ENCODE data around the gene CECR2. TPM values are rescaled to one million over a fixed set of nuclear protein-coding genes. Genes with fewer than 3 reads are reported as not detected.

Gene CECR2
- total and polyA plus RNA-seq, 2 of the 8 experiments (the other 6 are each of a cell fraction or from before 2014, with no cell fraction given) = 18.3 to 123 TPM

DNA sequence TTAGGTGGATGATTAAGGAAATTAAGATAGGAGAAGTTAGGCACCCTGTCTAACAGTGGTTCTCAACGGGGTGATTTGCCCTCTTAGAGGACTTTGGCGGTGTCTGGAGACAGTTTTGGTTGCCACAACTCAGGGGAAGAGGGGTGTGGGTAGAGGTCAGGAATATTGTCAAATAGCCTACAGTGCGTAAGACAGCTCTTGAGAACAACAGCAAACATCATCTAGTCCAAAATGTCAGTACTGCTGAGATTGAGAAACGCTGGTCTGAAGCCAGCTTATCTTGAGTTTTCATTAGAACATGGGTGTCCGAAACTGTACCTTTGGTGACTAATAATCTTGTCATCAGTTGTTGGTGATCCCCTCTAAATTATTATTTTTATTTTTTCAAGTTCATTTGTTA is 38.4 kb downstream of the CECR2 start:
- Histone ChIP-seq H2AFZ (ENCODE audit: low read length) (no peak overlapping the region), H3K4ac (replicated peaks; ENCODE audit: insufficient read length, low read depth, low read length) (no peak overlapping the region), H2BK20ac (ENCODE audit: low read length) (no peak overlapping the region), H3K23ac (ENCODE audit: insufficient read length) (no peak overlapping the region), H2BK5ac (ENCODE audit: low read depth, low read length) (no peak overlapping the region), H2BK120ac (replicated peaks; ENCODE audit: low read depth, low read length) (no peak overlapping the region), H3K4me1 (replicated peaks in 1 of 4; ENCODE audit: control insufficient read depth in 3 of 4, insufficient read depth in 4 of 4, low read length in 3 of 4) (peaks cover 6 to 12% (median 8%) of the 10 kb centered on the region in 4 experiments; a peak in 6 of 7 replicates), H3K23me2 (ENCODE audit: low read depth, low read length) (no peaks in the 10 kb centered on the region), H3K9ac (replicated peaks in 1 of 4; ENCODE audit: extremely low read depth in 1 of 4, low read depth in 3 of 4, low read length in 3 of 4) (no peak overlapping the region), H2AK5ac (ENCODE audit: low read depth, low read length) (no peak overlapping the region), H2BK12ac (ENCODE audit: low read depth, low read length) (no peak overlapping the region), H3K27ac (ENCODE audit: low read depth, low read length) (no peak overlapping the region), H3K14ac (ENCODE audit: insufficient read length) (no peak overlapping the region), H3K79me1 (ENCODE audit: low read depth, low read length) (peaks cover 3% of the 10 kb centered on the region; the same call in 1 of the 2 replicates), H4K8ac (ENCODE audit: extremely low read depth, insufficient read depth, low read length) (no peak overlapping the region), H3K79me2 (ENCODE audit: control insufficient read depth in 1 of 2, insufficient read depth in 2 of 2, low read length in 2 of 2) (peaks cover 47 to 97% of the 10 kb centered on the region in 2 experiments), H3K56ac (replicated peaks; ENCODE audit: insufficient read length, low read depth, low read length) (no peak overlapping the region), H3K36me3 (ENCODE audit: control insufficient read depth in 2 of 4, insufficient read depth in 4 of 4, low read length in 3 of 4) (no peaks in the 10 kb centered on the region), H4K5ac (ENCODE audit: insufficient read length, low read depth, low read length) (no peak overlapping the region), H3K27me3 (replicated peaks in 1 of 4; ENCODE audit: control insufficient read depth in 3 of 4, extremely low read depth in 1 of 4, insufficient read depth in 3 of 4, low read length in 3 of 4) (no peaks in the 10 kb centered on the region), H3K9me3 (ENCODE audit: insufficient read depth in 2 of 2, low read depth in 1 of 2, low read length in 1 of 2) (no peaks in the 10 kb centered on the region), H3K18ac (ENCODE audit: extremely low read depth, low read length) (no peak overlapping the region), H2BK15ac (ENCODE audit: low read length) (no peak overlapping the region), H4K20me1 (replicated peaks in 1 of 2; ENCODE audit: control insufficient read depth in 1 of 2, insufficient read depth in 2 of 2, low read length in 2 of 2) (peaks cover 21 to 29% of the 10 kb centered on the region in 2 experiments), H4K91ac (replicated peaks; ENCODE audit: insufficient read length, low read length) (no peak overlapping the region), H3K4me2 (ENCODE audit: insufficient read depth in 1 of 2, low read depth in 2 of 2, low read length in 2 of 2) (no peak overlapping the region), H3K4me3 (ENCODE audit: extremely low read depth in 1 of 4, insufficient read depth in 2 of 4, low read depth in 3 of 4, low read length in 4 of 4) (no peak overlapping the region)
- ChIA-PET CTCF (ENCODE audit: partially characterized antibody) (interaction anchor here (1.1 to 3.0 kb wide), 3 partner anchors 9 to 123 kb away, joined by 3 to 14 read pairs (median 4); no protein-coding TSS in a partner anchor), POLR2A (ENCODE audit: partially characterized antibody) (interaction anchor here (0.7 to 1.4 kb wide), 4 partner anchors 9 to 66 kb away, joined by 3 read pairs; no protein-coding TSS in a partner anchor)
- DNase-seq (ENCODE audit: low read depth in 1 of 2, low spot score in 2 of 2) (no peak), FAIRE-seq (no peak)
- WGBS, 2 experiments (ENCODE audit: extremely low coverage in 1 of 2, insufficient coverage in 1 of 2, insufficient read length in 1 of 2, insufficient replicate concordance in 2 of 2, low coverage in 1 of 2, low lambda C conversion rate in 2 of 2, missing lambda C conversion rate in 1 of 2) = 86% methylated on average over 5 of the region's 5 CpGs; no CpG with 5 or more reads in 1 of the 2 experiments
- TF ChIP-seq TBP (IDR thresholded peaks at IDR 0.05; ENCODE audit: low read depth, low read length) (no peak), EP300 (IDR thresholded peaks at IDR 0.05; ENCODE audit: borderline replicate concordance in 1 of 2, low read depth in 2 of 2, low read length in 2 of 2) (no peak), SRF (IDR thresholded peaks at IDR 0.05; ENCODE audit: low read depth, low read length) (no peak), RXRA (IDR thresholded peaks at IDR 0.05; ENCODE audit: insufficient read depth, low read depth, low read length) (no peak), ASH2L (IDR thresholded peaks at IDR 0.05; ENCODE audit: low read length) (no peak), SP2 (IDR thresholded peaks at IDR 0.05; ENCODE audit: low read length) (no peak), TCF12 (IDR thresholded peaks at IDR 0.05; ENCODE audit: low read depth, low read length) (no peak), HDAC6 (IDR thresholded peaks at IDR 0.05; ENCODE audit: low read depth, low read length) (no peak), RFX5 (IDR thresholded peaks at IDR 0.05; ENCODE audit: borderline replicate concordance, low read depth, low read length) (no peak), HDAC2 (IDR thresholded peaks at IDR 0.05; ENCODE audit: borderline replicate concordance in 1 of 2, low read depth in 2 of 2, low read length in 2 of 2) (no peak), JUND (IDR thresholded peaks at IDR 0.05; ENCODE audit: low read length) (no peak), JUN (IDR thresholded peaks at IDR 0.05; ENCODE audit: low read depth, low read length) (no peak), BCL11A (IDR thresholded peaks at IDR 0.05; ENCODE audit: low read depth in 2 of 2, low read length in 2 of 2) (no peak), GTF2F1 (IDR thresholded peaks at IDR 0.05; ENCODE audit: borderline replicate concordance, low read depth, low read length) (no peak), EZH2 (IDR thresholded peaks at IDR 0.05; ENCODE audit: low read depth, low read length, severe bottlenecking) (no peak)
